Activated CD4-positive, alpha-beta T cell treated with anti-CD3 and anti-CD28 coated beads, Interleukin-2, amount 50 U/mL, for 16 hours (primary cell): ENCODE results near the gene URGCP.

Source experiments
- DNase-seq: peaks from one replicate; pipeline ENCODE4 v3.0.0-alpha.2; 2020

Gene URGCP

DNA sequence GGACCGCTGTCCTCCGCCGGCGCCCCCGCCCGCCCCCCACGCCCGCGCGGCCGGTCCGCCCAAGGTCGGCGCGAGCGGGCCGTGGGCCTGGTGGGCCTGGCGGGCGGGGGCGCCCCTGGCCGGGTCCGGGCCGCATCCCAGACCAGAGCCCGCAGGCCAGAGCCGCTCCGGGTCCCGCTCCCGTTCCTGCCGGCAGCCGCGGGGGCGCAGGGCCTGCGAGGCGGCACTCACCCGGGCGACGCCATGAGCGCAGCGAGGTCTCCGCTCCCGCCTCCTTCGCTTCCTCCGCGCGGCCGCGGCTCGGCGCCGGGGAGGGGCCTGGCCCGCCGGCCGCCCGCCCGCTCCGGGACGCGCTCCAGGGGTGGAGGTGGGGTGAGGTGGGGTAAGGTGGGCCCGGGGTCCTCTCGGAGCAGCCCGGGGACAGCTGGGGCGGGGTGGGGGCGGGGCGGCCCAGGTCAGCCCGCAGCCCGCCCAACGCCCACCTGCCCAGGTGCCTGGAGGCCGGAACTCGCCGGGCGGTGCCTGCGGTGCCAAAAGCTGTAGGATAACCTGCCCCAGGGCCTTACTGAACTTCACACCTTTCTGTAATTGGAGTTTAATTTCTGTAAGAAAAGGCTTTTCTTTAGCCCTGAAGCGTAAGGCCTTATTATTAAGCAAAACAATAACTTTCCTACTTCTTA, at the start of gene URGCP:
URGCP (minus strand) TSS at position 266 of the 680 bp plus-strand sequence; CDS start at position 245, 21 bp downstream.
- DNase-seq = peak; percentile 49

DNA sequence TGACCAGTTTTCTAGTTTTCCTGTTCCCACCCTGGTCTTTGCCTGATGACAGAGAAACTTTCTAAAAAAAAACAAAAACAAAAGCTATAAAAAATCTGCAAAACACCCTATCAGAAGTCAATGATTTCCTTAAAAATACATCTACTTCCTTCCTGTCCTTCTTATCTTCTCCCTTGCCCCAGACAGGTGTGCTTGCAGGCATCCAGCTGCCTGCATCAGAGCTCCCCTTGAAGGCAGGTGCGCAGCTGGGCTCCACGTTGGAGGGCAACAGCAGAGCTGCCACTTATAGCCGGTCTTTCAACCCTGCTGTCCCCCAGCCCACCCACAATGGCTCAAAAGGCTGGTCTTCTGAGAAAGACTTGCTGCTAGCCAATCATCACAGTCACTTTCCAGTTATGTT, 49.6 kb upstream of the URGCP start:
- no peak for DNase-seq

DNA sequence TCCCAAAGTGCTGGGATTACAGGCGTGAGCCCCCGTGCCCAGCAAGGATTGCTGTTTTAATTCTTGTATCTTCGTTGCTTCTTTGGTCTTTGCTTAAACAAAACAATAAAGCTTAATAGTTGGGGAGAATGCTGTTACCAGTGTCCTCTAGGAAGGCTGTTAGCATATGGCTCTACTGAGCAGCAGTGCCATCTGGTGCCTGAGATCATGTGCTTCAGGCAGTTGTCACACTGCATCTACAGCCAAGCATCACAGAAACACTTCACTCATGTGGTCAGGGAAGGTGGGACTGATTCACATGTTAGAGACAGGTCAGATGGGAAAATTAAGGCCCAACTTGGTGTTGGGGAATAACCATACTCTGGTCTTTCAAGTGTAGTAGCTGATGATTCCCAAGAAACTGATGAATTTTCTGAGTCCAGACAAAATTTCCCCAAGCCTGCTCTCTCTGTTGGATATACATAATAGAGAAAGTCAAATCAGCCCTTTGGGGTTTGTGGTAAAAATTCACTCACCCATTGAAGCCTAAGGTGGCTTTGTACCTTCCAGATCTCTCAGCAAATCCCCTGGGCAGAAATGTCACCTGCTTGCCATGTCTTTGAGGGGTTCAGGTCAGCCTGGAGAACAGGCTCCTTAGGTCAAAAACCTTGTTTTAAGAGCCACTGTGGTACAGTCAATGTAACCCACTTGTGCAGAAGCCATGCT, 48.3 kb upstream of the URGCP start:
- DNase-seq = peak; percentile 28

GRCh38 chr7:43953071-43953470, 46.7 kb upstream of the URGCP start:
- DNase-seq = no peak

- DNase-seq = no peak
Measured at GRCh38 chr7:43952028-43952427, 45.6 kb upstream of the URGCP start.

DNA sequence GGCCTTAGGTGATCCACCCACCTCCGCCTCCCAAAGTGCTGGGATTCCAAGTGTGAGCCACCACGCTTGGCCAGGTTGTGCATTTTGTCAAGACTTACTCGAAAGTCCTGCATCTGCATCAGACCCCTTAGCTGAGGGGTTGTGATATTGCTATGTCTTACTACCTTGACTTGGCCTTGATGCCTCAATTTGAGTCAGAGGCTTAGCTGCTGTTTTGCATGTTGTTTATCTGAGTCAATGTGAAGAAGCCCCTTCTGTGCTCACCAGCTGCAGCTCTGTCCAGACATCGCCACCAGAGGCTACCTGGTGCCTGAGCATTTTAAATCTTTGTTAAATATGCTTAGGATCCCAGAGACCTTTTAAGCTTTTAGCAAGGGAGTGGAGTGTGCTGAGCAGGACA, 37.9 kb upstream of the URGCP start:
- DNase-seq = no peak

- no peak for DNase-seq
Measured at GRCh38 chr7:43943417-43944187, 37.2 kb upstream of the URGCP start.

GRCh38 chr7:43942997-43943396, 36.6 kb upstream of the URGCP start:
- DNase-seq = no peak

- no peak for DNase-seq
Measured at GRCh38 chr7:43942250-43942649, 35.9 kb upstream of the URGCP start.

- DNase-seq = no peak
Measured at GRCh38 chr7:43938892-43939482, 32.6 kb upstream of the URGCP start.

DNA sequence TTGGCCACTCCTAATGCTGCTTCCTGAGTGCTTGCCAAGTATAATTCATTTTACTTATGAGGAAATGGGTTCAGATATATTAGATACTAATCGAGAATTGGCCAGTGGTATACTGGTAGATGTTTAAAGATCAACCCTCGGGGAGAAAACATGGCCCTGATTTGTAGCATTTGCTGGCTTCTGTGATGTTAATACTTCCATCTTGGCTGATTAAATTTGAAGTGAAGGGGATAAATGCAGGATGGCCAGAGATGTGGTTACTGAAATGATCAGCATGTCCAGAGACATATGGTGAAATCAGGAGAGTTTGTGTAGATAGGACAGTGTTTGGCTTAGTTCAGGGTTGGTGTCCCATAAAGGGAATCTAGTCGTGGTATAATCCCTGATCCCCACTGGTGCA, 31.0 kb upstream of the URGCP start:
- DNase-seq = no peak

DNA sequence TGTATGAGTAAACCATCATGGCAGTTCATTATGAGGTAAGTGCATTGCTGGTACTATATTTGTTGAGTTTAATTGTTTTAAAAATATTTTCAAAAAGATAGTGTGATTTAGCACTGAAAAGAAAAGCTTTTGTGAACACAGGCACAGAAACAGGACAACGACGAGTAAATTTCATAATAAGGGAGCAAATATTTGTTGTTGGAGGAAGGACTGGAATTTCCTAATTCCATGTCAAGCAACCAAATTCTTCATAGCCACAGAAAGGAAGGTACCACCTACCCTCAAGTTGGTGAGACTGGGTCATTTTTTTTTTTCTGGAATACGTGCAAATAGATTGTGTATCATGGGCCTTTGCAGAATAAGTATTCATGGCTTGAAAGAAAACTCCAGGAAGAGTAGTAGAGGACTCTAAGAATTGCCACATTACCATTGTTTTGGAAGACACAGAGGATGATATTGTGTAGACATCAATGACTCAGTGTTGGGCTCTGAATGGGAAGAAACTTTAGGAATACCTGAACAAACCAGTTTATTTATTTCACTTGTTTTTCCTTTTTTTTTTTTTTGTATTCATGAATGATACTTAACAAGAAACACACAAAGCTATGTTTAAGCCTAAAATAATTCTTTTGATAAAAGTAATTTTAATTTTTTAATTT, 27.6 kb upstream of the URGCP start:
- DNase-seq = no peak

- DNase-seq = no peak
Measured at GRCh38 chr7:43931346-43931745, 24.9 kb upstream of the URGCP start.

DNA sequence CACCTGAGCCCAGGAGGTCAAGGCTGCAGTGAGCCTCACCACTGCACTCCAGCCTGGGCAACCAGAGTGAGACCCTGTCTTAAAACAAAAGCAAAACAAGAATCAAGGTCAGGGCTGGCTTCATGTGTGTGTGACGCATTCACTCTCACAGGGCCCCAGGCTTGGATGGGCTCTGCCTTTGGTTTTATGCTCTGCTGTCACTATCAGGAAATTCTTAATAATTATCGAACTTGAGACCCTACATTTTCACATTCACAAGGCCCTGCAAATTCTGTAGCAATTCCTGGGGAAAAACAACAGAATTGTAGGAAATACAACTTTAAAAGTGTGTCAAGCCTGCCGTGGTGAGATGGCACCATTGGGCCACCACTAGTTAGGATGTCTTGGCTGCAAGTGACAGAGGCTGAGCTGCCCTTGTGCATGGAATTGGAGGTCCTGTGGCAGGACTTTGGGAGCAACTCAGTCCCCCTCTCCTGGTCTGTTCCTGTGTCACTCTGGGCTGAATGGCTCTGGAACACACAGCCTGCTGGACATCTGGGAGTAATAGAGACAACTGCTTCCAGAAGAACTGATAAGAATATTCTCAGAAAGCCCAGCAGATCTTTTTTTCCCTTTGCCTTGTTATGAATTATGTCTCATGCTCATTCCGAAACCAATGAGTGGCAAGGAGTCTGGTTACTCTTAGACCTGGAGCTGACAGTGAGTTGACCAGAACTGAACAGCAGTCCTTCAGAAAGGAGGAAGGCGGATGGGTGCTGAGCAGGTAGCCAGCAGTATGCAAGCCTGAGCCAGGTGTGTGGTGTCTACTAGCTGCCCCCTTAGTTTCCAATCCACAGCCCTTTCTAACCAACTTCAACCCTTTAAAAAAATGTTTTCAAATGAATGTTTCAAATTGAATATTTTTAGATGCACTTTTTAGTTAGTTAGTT, 23.4 kb upstream of the URGCP start:
- DNase-seq = no peak

DNA sequence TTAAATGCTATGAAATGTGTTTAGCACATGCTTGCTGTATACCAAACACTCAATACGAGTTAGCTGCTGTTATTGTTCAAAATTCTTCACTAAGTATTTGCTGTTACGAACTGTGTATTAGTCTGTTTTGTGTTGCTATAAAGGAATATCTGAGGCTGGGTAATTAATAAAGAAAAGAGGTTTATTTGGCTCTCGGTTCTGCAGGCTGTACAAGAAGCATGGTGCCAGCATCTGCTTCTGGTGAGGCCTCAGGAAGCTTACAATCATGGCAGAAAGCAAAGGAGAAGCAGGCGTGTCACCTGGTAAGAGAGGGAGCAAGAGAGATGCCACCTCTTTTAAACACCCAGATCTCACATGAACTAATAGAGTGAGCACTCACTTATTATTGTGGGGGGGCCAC, 21.4 kb upstream of the URGCP start:
- DNase-seq = no peak

GRCh38 chr7:43926798-43927123, 20.4 kb upstream of the URGCP start:
- DNase-seq = no peak

DNA sequence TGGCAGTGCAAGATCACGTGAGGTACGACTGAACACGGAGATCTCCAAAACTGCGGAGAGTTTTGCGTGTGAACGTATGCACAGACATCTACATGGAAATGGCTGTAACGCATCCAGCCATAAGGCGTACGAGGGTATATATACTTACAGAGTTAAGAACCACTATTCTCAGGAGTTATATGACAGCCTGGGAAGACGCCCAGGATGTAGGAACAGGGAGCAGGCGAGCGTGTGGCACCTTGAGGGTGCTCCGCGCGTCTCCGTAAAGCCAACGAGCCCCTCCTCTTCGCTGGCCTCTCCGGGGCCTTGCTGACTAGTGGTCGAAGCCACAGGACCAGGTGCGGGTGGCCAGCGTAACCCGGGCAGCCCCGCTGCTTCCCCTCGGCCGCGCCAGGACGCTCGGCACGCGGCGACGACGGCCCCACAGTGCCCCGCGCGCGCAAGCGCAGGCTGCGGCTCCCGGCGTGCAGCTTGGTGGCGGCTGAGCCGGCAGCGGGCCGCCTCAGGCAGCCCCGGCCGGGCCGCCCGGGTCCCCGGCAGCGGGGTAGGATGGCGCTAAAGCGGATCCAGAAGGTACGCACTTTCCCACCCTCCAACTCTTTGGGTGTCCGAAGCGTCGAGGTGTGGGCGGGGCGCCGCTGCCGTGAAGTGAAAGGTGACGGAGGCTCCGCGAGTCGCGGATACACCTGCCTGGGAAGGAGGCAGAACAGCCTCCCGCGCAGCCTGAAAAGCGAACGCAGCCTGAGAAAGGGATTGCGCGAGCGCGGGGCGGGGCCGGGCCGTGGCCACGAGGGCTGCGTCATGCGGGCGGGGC, 19.8 kb upstream of the URGCP start, which contains the start of gene UBE2D4:
UBE2D4 (plus strand) TSS at position 453 of the 814 bp plus-strand sequence; CDS start at position 550, 97 bp downstream.
- peak; percentile 90 for DNase-seq

- no peak for DNase-seq
Measured at GRCh38 chr7:43922726-43923125, 16.3 kb upstream of the URGCP start.

DNA sequence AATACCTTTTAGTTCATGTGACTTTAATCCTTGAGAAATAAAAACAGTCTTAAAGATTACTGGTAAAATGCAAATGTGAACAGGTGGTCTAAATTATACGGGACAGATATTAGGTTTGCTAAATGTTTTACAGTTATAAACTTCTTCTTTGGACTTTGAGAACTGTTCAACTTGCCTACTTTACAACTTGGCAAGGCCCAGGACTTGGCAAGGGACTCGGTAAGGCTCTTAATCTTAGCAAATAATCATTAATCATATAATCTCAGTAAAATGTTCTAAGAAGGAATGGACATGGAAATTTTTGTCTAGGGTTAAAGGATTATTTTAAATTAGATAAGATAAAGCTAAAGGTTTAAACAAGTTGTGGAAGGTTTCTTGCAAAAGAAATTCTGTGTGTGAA, 15.0 kb upstream of the URGCP start:
- no peak for DNase-seq

- no peak for DNase-seq
Measured at GRCh38 chr7:43915907-43916306, 9.5 kb upstream of the URGCP start.

- no peak for DNase-seq
Measured at GRCh38 chr7:43914795-43915194, 8.4 kb upstream of the URGCP start.
